Gastroesophageal sphincter (tissue), 3 donors: ENCODE results near the gene MET.

ENCODE experiments used
- POLR2AphosphoS5 ChIP-seq: sonication (generic); formaldehyde crosslinking; IDR thresholded peaks from one replicate; pipeline ENCODE4 v1.6.1; 2017; ENCODE audit warnings: antibody characterized with exemption
- TF ChIP-seq, protein P1 (sequence below), 4 experiments: fragments of 200-600 bp in 2 of 4; fragments of 450-650 bp in 2 of 4; sonication (generic) in 1 of 4; IDR thresholded peaks; one replicate each; pipeline ENCODE4 v1.5.1; 2017 to 2019; ENCODE audit warnings: antibody characterized with exemption in 4 of 4, mild to moderate bottlenecking in 2 of 4, moderate library complexity in 2 of 4

DNA sequence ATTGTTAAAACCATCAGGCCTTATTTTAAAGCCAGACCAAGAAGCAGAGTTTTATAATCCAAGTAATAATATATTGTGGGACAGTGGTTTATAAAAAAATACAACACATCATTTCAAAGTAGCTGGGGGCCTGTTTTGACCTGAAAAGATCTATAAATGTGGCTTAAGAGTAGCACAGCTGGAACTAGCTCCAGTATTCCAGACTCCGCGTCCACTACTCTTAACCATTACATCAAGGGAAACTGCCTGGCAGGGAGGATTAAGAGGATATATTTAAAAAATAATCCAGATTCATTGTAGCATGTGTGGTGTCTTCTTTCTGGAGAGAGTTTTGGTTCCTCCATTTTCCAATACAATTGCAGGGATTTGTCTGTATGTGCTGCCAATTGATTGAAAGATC lies 67.3 kb downstream of the MET start:
- no peak for TF ChIP-seq POLR2AphosphoS5
- TF ChIP-seq, protein P1, sequence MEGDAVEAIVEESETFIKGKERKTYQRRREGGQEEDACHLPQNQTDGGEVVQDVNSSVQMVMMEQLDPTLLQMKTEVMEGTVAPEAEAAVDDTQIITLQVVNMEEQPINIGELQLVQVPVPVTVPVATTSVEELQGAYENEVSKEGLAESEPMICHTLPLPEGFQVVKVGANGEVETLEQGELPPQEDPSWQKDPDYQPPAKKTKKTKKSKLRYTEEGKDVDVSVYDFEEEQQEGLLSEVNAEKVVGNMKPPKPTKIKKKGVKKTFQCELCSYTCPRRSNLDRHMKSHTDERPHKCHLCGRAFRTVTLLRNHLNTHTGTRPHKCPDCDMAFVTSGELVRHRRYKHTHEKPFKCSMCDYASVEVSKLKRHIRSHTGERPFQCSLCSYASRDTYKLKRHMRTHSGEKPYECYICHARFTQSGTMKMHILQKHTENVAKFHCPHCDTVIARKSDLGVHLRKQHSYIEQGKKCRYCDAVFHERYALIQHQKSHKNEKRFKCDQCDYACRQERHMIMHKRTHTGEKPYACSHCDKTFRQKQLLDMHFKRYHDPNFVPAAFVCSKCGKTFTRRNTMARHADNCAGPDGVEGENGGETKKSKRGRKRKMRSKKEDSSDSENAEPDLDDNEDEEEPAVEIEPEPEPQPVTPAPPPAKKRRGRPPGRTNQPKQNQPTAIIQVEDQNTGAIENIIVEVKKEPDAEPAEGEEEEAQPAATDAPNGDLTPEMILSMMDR (IDR thresholded peaks at IDR 0.05), result no peak
